Spleen (tissue), 11 donors: ENCODE measurements around the gene PAX5. TPM values are rescaled to one million over a fixed set of nuclear protein-coding genes. Genes with fewer than 3 reads are reported as not detected.
A peak's percentile ranks its signal among the peaks of the same experiment; 100 is the strongest.

ENCODE experiments used
- DNase-seq: peaks from one replicate; pipeline ENCODE4 v3.0.0-alpha.2; 2020
- H3K27ac ChIP-seq, 8 donors: fragments of 200-600 bp; sonication (generic) in 7 of 8; 1 replicate in 4 of 8; 2 replicates in 4 of 8; pipeline versions ENCODE4 v1.5.0 to v1.8.0; 2016 to 2021; ENCODE audit warnings: inconsistent platforms in 4 of 8, mild to moderate bottlenecking in 4 of 8, moderate library complexity in 1 of 8
- H3K27me3 ChIP-seq, 7 donors: fragments of 200-600 bp; sonication (generic) in 6 of 7; replicated peaks in 1 of 7; 1 replicate in 4 of 7; 2 replicates in 3 of 7; pipeline versions ENCODE4 v1.5.0 to v1.8.0; 2016 to 2021; ENCODE audit warnings: inconsistent platforms in 3 of 7, mild to moderate bottlenecking in 1 of 7
- H3K36me3 ChIP-seq, 6 donors: fragments of 200-600 bp; sonication (generic) in 5 of 6; 1 replicate in 4 of 6; 2 replicates in 2 of 6; pipeline versions ENCODE4 v1.5.0 to v1.8.0; 2016 to 2021; ENCODE audit warnings: inconsistent platforms in 2 of 6
- H3K4me1 ChIP-seq, 6 donors: fragments of 200-600 bp; sonication (generic) in 5 of 6; 1 replicate in 3 of 6; 2 replicates in 3 of 6; pipeline versions ENCODE4 v1.5.0 to v1.8.0; 2016 to 2021; ENCODE audit warnings: inconsistent platforms in 3 of 6
- H3K4me3 ChIP-seq, 8 donors: fragments of 200-600 bp; sonication (generic) in 7 of 8; 1 replicate in 4 of 8; 2 replicates in 4 of 8; pipeline versions ENCODE4 v1.5.0 to v1.8.0; 2016 to 2021; ENCODE audit warnings: inconsistent platforms in 4 of 8, mild to moderate bottlenecking in 4 of 8, moderate library complexity in 2 of 8
- H3K9me3 ChIP-seq, 8 donors: fragments of 200-600 bp; sonication (generic) in 7 of 8; 1 replicate in 4 of 8; 2 replicates in 4 of 8; pipeline versions ENCODE4 v1.5.0 to v1.8.0; 2016 to 2021; ENCODE audit warnings: inconsistent platforms in 4 of 8
- POLR2A ChIP-seq, 3 donors: fragments of 450-650 bp; IDR thresholded peaks; one replicate each; pipeline ENCODE4 v1.5.1; 2017; ENCODE audit warnings: antibody characterized with exemption in 3 of 3, mild to moderate bottlenecking in 1 of 3
- POLR2AphosphoS5 ChIP-seq, 3 donors: sonication (generic); formaldehyde crosslinking; IDR thresholded peaks; one replicate each; pipeline ENCODE4 v1.5.1; 2017; ENCODE audit warnings: antibody characterized with exemption in 3 of 3
- WGBS, 5 donors: extraction: QIAGEN DNeasy Blood & Tissue Kit in 3 of 5; methylation state at CpG; one replicate each; pipeline versions ENCODE4 v1.1.5 to v1.1.7; 2013 to 2018; 5-methylcytosine and 5-hydroxymethylcytosine counted together
- intact Hi-C: fragments of 100-400 bp; cut with DNase I; formaldehyde crosslinking; loops from one replicate; pipeline ENCODE4 v1.15.0; 2023; ENCODE audit warnings: low total_unique reads
- polyA plus RNA-seq, 3 donors: library from polyadenylated mRNA; stranded (reverse); fragments of 200-250 nt; gene quantifications; one replicate each; pipeline ENCODE4 v1.2.1, GENCODE V29; 2013
- total RNA-seq, 7 donors: library from RNA; depleted of rRNA in 3 of 7; stranded (reverse); fragments of >200 nt in 3 of 7; fragmentation: NEBNext Ultra II Directional in 4 of 7; extraction: Animal tissue kit (Norgen Biotek cat#: 25700) in 4 of 7; gene quantifications; one replicate each; pipeline versions ENCODE4 v1.1.0 to v1.2.1, GENCODE V29; 2016 to 2021
- TF ChIP-seq, protein P1 (sequence below), 11 experiments: fragments of 200-600 bp in 7 of 11; fragments of 450-650 bp in 4 of 11; sonication (generic) in 4 of 11; IDR thresholded peaks in 8 of 11; conservative IDR thresholded peaks in 3 of 11; 1 replicate in 7 of 11; 2 replicates in 4 of 11; pipeline versions ENCODE4 v1.4.0 to v1.8.0; 2016 to 2021; ENCODE audit warnings: antibody characterized with exemption in 11 of 11, inconsistent platforms in 4 of 11, mild to moderate bottlenecking in 1 of 11
- donor health status: healthy with polysubstance abuse.
- donor health status: DM: no; HTN: no; CAD: no; lungs with moderate emphysema.
- donor health status: DM: no; HTN: no; CAD: no.
- donor health status: Bipolar disorder and iron deficiency.
- donor health status: healthy.
- donor health status: DM: no; HTN: no; CAD: no.
- donor health status: DM: yes; HTN: yes; CAD: no.

The PAX5 gene
- total and polyA plus RNA-seq, 10 donors, result 15.9 to 120 (median 53.0) TPM

DNA sequence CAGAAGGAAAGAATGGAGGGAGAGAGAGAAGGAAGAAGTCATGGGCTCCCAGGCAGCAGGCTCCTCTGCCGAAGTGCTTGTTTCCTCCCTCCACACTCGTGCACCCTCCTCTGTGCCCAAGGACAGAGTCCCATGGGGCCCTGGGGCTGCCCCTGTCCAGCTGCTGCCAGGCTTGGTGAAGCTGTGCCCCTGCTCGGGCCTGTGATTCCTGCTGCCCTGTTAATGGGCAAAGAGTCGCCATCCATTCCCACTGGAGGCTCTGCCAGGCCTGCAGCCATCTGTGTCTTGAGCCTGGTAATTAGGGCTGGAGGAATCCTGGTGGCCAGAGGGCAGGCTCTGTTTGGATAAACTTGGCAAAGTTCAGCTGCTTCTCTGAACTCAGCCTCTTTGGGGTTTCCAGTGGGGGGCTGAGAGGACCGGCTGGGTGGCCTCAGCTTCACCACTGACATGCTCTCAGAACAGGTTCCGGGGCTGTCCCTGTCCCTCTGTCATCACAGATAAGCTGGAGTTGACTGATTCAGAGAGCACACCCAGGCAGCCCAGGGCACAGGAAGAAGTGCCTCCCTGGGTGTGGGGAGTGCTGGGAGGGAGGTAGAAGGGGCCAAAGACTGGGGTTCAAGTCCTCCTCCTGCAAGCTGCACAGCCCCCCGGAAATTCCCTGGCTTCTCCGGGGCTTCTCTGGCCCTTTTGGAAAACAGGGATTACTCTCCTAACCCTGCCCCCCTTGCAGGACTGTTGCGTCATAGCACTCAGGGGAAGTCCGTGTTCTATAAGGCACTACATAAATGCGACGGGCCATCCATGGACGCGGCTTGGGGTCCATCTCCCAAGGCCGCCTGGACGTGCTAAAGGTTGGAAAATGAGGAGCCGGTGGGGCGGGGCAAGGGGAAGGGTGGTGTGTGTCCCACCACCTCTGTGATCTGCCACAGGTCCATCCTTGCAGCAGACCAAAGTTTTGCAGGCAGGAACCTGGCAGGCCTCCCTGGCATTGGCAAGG, 154.8 kb downstream of the PAX5 start:
- no peaks in the 10 kb centered on the region for H3K9me3 ChIP-seq
- no peak overlapping the region for H3K4me3 ChIP-seq
- H3K4me1 ChIP-seq, result peaks cover 0 to 47% (median 7%) of the 10 kb centered on the region in 6 donors
- peaks cover 0 to 32% (median 0%) of the 10 kb centered on the region in 6 donors for H3K36me3 ChIP-seq
- no peaks in the 10 kb centered on the region for H3K27me3 ChIP-seq
- TF ChIP-seq POLR2AphosphoS5 (IDR thresholded peaks at IDR 0.05), result no peak
- TF ChIP-seq, protein P1, sequence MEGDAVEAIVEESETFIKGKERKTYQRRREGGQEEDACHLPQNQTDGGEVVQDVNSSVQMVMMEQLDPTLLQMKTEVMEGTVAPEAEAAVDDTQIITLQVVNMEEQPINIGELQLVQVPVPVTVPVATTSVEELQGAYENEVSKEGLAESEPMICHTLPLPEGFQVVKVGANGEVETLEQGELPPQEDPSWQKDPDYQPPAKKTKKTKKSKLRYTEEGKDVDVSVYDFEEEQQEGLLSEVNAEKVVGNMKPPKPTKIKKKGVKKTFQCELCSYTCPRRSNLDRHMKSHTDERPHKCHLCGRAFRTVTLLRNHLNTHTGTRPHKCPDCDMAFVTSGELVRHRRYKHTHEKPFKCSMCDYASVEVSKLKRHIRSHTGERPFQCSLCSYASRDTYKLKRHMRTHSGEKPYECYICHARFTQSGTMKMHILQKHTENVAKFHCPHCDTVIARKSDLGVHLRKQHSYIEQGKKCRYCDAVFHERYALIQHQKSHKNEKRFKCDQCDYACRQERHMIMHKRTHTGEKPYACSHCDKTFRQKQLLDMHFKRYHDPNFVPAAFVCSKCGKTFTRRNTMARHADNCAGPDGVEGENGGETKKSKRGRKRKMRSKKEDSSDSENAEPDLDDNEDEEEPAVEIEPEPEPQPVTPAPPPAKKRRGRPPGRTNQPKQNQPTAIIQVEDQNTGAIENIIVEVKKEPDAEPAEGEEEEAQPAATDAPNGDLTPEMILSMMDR (IDR thresholded peaks at IDR 0.05 in 8 of 11, conservative IDR thresholded peaks at IDR 0.05 in 3 of 11), result no peak
- no peak for TF ChIP-seq POLR2A (IDR thresholded peaks at IDR 0.05)
- peak; percentile 69 for DNase-seq
- peak overlapping the region in 1 of 8 donors; percentile 58 for H3K27ac ChIP-seq
- 70 to 78% (median 73%) methylated on average over 17 to 18 of the region's 18 CpGs for WGBS, 5 donors
- intact Hi-C loops, result loop anchor here (10.0 kb wide), 1 partner anchor 456 kb away; no protein-coding TSS in a partner anchor

GRCh38 chr9:36877239-36877638, 156.8 kb downstream of the PAX5 start:
- intact Hi-C loops, result loop anchor here (10.0 kb wide), 1 partner anchor 458 kb away; no protein-coding TSS in a partner anchor
- no peak for TF ChIP-seq POLR2A (IDR thresholded peaks at IDR 0.05)
- TF ChIP-seq, protein P1 (IDR thresholded peaks at IDR 0.05 in 8 of 11, conservative IDR thresholded peaks at IDR 0.05 in 3 of 11), result no peak
- no peak for TF ChIP-seq POLR2AphosphoS5 (IDR thresholded peaks at IDR 0.05)
- Histone ChIP-seq H3K27ac (peak overlapping the region in 2 of 8 donors; percentile 3 to 58), H3K36me3 (peaks cover 0 to 32% (median 0%) of the 10 kb centered on the region in 6 donors), H3K9me3 (no peaks in the 10 kb centered on the region), H3K4me1 (peaks cover 0 to 59% (median 7%) of the 10 kb centered on the region in 6 donors), H3K27me3 (no peaks in the 10 kb centered on the region), H3K4me3 (no peak overlapping the region)
- peak; percentile 50 for DNase-seq
- WGBS, 5 donors, result 55 to 75% (median 69%) methylated on average over 6 of the region's 6 CpGs

GRCh38 chr9:36876056-36876455, 158.0 kb downstream of the PAX5 start:
- peaks cover 0 to 59% (median 7%) of the 10 kb centered on the region in 6 donors for H3K4me1 ChIP-seq
- no peak overlapping the region for H3K4me3 ChIP-seq
- H3K9me3 ChIP-seq, result no peaks in the 10 kb centered on the region
- peaks cover 0 to 26% (median 0%) of the 10 kb centered on the region in 6 donors for H3K36me3 ChIP-seq
- H3K27me3 ChIP-seq, result no peaks in the 10 kb centered on the region
- peak; percentile 41 for DNase-seq
- TF ChIP-seq POLR2AphosphoS5 (IDR thresholded peaks at IDR 0.05), result no peak
- H3K27ac ChIP-seq, result peak overlapping the region in 2 of 8 donors; percentile 18 to 58
- intact Hi-C loops, result loop anchor here (10.0 kb wide), 1 partner anchor 459 kb away; no protein-coding TSS in a partner anchor
- 55 to 72% (median 68%) methylated on average over 4 of the region's 4 CpGs for WGBS, 5 donors

- Histone ChIP-seq H3K4me3 (no peak overlapping the region), H3K4me1 (peaks cover 0 to 55% (median 7%) of the 10 kb centered on the region in 6 donors), H3K27ac (peak overlapping the region in 1 of 8 donors; percentile 58), H3K9me3 (no peaks in the 10 kb centered on the region), H3K36me3 (peaks cover 0 to 22% (median 0%) of the 10 kb centered on the region in 6 donors), H3K27me3 (no peaks in the 10 kb centered on the region)
- intact Hi-C loops, result loop anchor here (10.0 kb wide), 1 partner anchor 460 kb away; no protein-coding TSS in a partner anchor
- 64 to 87% (median 70%) methylated on average over 6 of the region's 6 CpGs for WGBS, 5 donors
- peak; percentile 47 for DNase-seq
- TF ChIP-seq POLR2A (IDR thresholded peaks at IDR 0.05) (no peak), POLR2AphosphoS5 (IDR thresholded peaks at IDR 0.05) (no peak)
- TF ChIP-seq, protein P1 (IDR thresholded peaks at IDR 0.05 in 8 of 11, conservative IDR thresholded peaks at IDR 0.05 in 3 of 11), result no peak
These were observed 159.1 kb downstream of the PAX5 start for GRCh38 chr9:36874921-36875320.
